Fibroblast of lung (primary cell): Measurements from ENCODE around the gene SLC24A4. TPM values are rescaled to one million over a fixed set of nuclear protein-coding genes. Genes with fewer than 3 reads are reported as not detected.

Experiments used
- DNase-seq, 2 donors: peaks; one replicate each; pipeline versions ENCODE4 v3.0.0 to v3.0.0-alpha.2; 2010; ENCODE audit warnings: low read depth in 2 of 2
- H2AFZ ChIP-seq: 2 replicates; pipeline ENCODE4 v1.5.1; 2012; ENCODE audit warnings: low read length, control low read depth, inconsistent platforms
- H3K27ac ChIP-seq: 2 replicates; pipeline ENCODE4 v1.5.1; 2011; ENCODE audit warnings: low read length, control low read depth; ENCODE audit not compliant: insufficient read depth
- H3K27me3 ChIP-seq: 2 replicates; pipeline ENCODE4 v1.5.1; 2011; ENCODE audit warnings: mild to moderate bottlenecking, low read length; ENCODE audit not compliant: control insufficient read depth, insufficient read depth
- H3K36me3 ChIP-seq: 2 replicates; pipeline ENCODE4 v1.5.1; 2011; ENCODE audit warnings: low read length; ENCODE audit not compliant: control insufficient read depth, insufficient read depth
- H3K4me1 ChIP-seq: 2 replicates; pipeline ENCODE4 v1.5.1; 2011; ENCODE audit warnings: low read length; ENCODE audit not compliant: control insufficient read depth, insufficient read depth; ENCODE audit errors: extremely low read depth
- H3K4me2 ChIP-seq: 2 replicates; pipeline ENCODE4 v1.5.1; 2011; ENCODE audit warnings: low read length, control low read depth; ENCODE audit not compliant: insufficient read depth; ENCODE audit errors: extremely low read depth
- H3K4me3 ChIP-seq, 4 experiments: fragments of 200-600 bp in 1 of 4; sonication (generic) in 1 of 4; replicated peaks in 1 of 4; 2 replicates each; pipeline ENCODE4 v1.5.1; 2011 to 2016; ENCODE audit warnings: low read length in 4 of 4, low read depth in 3 of 4, mild to moderate bottlenecking in 3 of 4, control low read depth in 2 of 4, inconsistent platforms in 1 of 4, mixed read lengths in 1 of 4; ENCODE audit not compliant: insufficient read depth in 1 of 4; ENCODE audit errors: control extremely low read depth in 1 of 4
- H3K79me2 ChIP-seq: 2 replicates; pipeline ENCODE4 v1.5.1; 2012; ENCODE audit warnings: mild to moderate bottlenecking, low read length, inconsistent platforms; ENCODE audit not compliant: control insufficient read depth, insufficient read depth
- H3K9ac ChIP-seq: 2 replicates; pipeline ENCODE4 v1.5.1; 2011; ENCODE audit warnings: mild to moderate bottlenecking, low read length, control low read depth; ENCODE audit not compliant: insufficient read depth
- H3K9me3 ChIP-seq: 2 replicates; pipeline ENCODE4 v1.5.1; 2012; ENCODE audit warnings: low read depth, low read length; ENCODE audit not compliant: control insufficient read depth, insufficient read depth
- H4K20me1 ChIP-seq: 2 replicates; pipeline ENCODE4 v1.5.1; 2011; ENCODE audit warnings: low read length; ENCODE audit not compliant: control insufficient read depth, insufficient read depth; ENCODE audit errors: extremely low read depth
- CTCF ChIP-seq, 2 donors: IDR thresholded peaks in 1 of 2; conservative IDR thresholded peaks in 1 of 2; 1 replicate in 1 of 2; 2 replicates in 1 of 2; pipeline ENCODE4 v1.5.1; 2011 to 2012; ENCODE audit warnings: low read length in 2 of 2, control low read depth in 1 of 2, inconsistent platforms in 1 of 2, low read depth in 1 of 2, mild to moderate bottlenecking in 1 of 2
- EZH2 ChIP-seq: IDR thresholded peaks from 2 replicates; pipeline ENCODE4 v1.5.1; 2012; ENCODE audit warnings: low read length, control low read depth, mild to moderate bottlenecking; ENCODE audit errors: missing control alignments
- polyA plus RNA-seq, 2 donors: library from polyadenylated mRNA; depleted of rRNA in 1 of 2; stranded (reverse) in 1 of 2; unstranded in 1 of 2; fragments of >200 nt; gene quantifications; 2 replicates each; pipeline ENCODE4 v1.2.1, GENCODE V29; 2011 to 2012; ENCODE audit warnings: missing spikeins in 1 of 2
- total RNA-seq: library from RNA; depleted of rRNA; stranded (reverse); fragments of >200 nt; gene quantifications from 2 replicates; pipeline ENCODE4 v1.2.1, GENCODE V29; 2014

Gene SLC24A4
- total and polyA plus RNA-seq, 2 donors (not counting 1 experiment from before 2014, with no cell fraction given), result 0.03 TPM; not detected in 1

GRCh38 chr14:92475037-92475436 lies 152.1 kb downstream of the SLC24A4 start:
- TF ChIP-seq EZH2 (no peak), CTCF (conservative IDR thresholded peaks at IDR 0.05 in 1 of 2, IDR thresholded peaks at IDR 0.05 in 1 of 2; ENCODE audit: low read depth in 1 of 2, low read length in 2 of 2) (no peak)
- no peak overlapping the region for H3K27ac ChIP-seq
- DNase-seq, result no peak
- no peak overlapping the region for H2AFZ ChIP-seq
- H3K27me3 ChIP-seq, result no peaks in the 10 kb centered on the region
- H3K4me1 ChIP-seq, result peaks cover 25% of the 10 kb centered on the region
- no peaks in the 10 kb centered on the region for H3K36me3 ChIP-seq
- no peak overlapping the region for H3K9ac ChIP-seq
- no peaks in the 10 kb centered on the region for H4K20me1 ChIP-seq
- H3K4me3 ChIP-seq, result no peak overlapping the region
- no peak overlapping the region for H3K4me2 ChIP-seq
- no peaks in the 10 kb centered on the region for H3K79me2 ChIP-seq
- H3K9me3 ChIP-seq, result no peaks in the 10 kb centered on the region

GRCh38 chr14:92475451-92476187 lies 152.7 kb downstream of the SLC24A4 start:
- no peak overlapping the region for H3K4me3 ChIP-seq
- peak in 1 of 2 donors; percentile 82 for DNase-seq
- no peak overlapping the region for H3K9ac ChIP-seq
- TF ChIP-seq EZH2 (no peak), CTCF (conservative IDR thresholded peaks at IDR 0.05 in 1 of 2, IDR thresholded peaks at IDR 0.05 in 1 of 2; ENCODE audit: low read depth in 1 of 2, low read length in 2 of 2) (no peak)
- H3K36me3 ChIP-seq, result no peaks in the 10 kb centered on the region
- H3K4me1 ChIP-seq, result peaks cover 21% of the 10 kb centered on the region
- H3K27me3 ChIP-seq, result no peaks in the 10 kb centered on the region
- no peak overlapping the region for H3K27ac ChIP-seq
- H4K20me1 ChIP-seq, result no peaks in the 10 kb centered on the region
- no peaks in the 10 kb centered on the region for H3K79me2 ChIP-seq
- no peaks in the 10 kb centered on the region for H3K9me3 ChIP-seq
- no peak overlapping the region for H3K4me2 ChIP-seq
- H2AFZ ChIP-seq, result no peak overlapping the region

- no peak overlapping the region for H3K4me2 ChIP-seq
- H3K9me3 ChIP-seq, result no peaks in the 10 kb centered on the region
- DNase-seq, result no peak
- H3K36me3 ChIP-seq, result no peaks in the 10 kb centered on the region
- H3K9ac ChIP-seq, result no peak overlapping the region
- no peak overlapping the region for H3K27ac ChIP-seq
- H4K20me1 ChIP-seq, result no peaks in the 10 kb centered on the region
- no peak overlapping the region for H2AFZ ChIP-seq
- H3K27me3 ChIP-seq, result peaks cover 3% of the 10 kb centered on the region
- no peaks in the 10 kb centered on the region for H3K79me2 ChIP-seq
- H3K4me1 ChIP-seq, result no peaks in the 10 kb centered on the region
- TF ChIP-seq EZH2 (no peak), CTCF (conservative IDR thresholded peaks at IDR 0.05 in 1 of 2, IDR thresholded peaks at IDR 0.05 in 1 of 2; ENCODE audit: low read depth in 1 of 2, low read length in 2 of 2) (no peak)
- no peak overlapping the region for H3K4me3 ChIP-seq
Observed at GRCh38 chr14:92480856-92481255, 157.9 kb downstream of the SLC24A4 start.
